A673 (cell line): Measurements from ENCODE around the gene GPR156.

Source experiments
- EZH2 ChIP-seq: fragments of 200-600 bp; sonication (generic); IDR thresholded peaks from 2 replicates; pipeline ENCODE4 v1.6.1; 2017; ENCODE audit warnings: borderline replicate concordance, low read depth, mild to moderate bottlenecking, mixed read lengths, antibody characterized with exemption, low read length; ENCODE audit not compliant: poor library complexity, severe bottlenecking
- TF ChIP-seq, protein P1 (sequence below): fragments of 300-800, 200-600 bp; sonication (generic); conservative IDR thresholded peaks from 2 replicates; pipeline ENCODE4 v1.5.1; 2017; ENCODE audit warnings: low read depth, mild to moderate bottlenecking, antibody characterized with exemption, low read length, moderate library complexity, mixed read lengths

DNA sequence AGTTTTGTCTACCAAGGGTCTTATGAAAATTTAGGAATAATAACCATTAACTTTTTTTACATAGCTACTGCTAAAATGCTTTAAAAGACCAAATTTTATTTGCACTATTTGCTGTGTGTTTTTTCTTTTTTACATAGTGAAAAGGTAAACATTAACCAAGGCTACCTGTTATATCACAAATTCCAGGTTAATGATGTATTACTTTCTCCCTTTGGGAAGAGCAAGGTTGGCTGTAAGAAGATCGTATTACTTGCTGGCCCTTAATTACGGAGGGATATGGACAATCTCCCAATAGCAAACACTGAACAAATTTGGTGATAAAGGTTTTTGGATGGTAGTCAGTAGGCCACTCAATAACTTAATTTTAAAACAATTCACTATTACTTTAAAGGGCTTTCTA is 41.8 kb upstream of the GPR156 start:
- TF ChIP-seq, protein P1, sequence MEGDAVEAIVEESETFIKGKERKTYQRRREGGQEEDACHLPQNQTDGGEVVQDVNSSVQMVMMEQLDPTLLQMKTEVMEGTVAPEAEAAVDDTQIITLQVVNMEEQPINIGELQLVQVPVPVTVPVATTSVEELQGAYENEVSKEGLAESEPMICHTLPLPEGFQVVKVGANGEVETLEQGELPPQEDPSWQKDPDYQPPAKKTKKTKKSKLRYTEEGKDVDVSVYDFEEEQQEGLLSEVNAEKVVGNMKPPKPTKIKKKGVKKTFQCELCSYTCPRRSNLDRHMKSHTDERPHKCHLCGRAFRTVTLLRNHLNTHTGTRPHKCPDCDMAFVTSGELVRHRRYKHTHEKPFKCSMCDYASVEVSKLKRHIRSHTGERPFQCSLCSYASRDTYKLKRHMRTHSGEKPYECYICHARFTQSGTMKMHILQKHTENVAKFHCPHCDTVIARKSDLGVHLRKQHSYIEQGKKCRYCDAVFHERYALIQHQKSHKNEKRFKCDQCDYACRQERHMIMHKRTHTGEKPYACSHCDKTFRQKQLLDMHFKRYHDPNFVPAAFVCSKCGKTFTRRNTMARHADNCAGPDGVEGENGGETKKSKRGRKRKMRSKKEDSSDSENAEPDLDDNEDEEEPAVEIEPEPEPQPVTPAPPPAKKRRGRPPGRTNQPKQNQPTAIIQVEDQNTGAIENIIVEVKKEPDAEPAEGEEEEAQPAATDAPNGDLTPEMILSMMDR, result no peak
- TF ChIP-seq EZH2, result no peak
